ENCODE results near the gene FREM3. TPM values are rescaled to one million over a fixed set of nuclear protein-coding genes. Genes with fewer than 3 reads are reported as not detected.
A peak's percentile ranks its signal among the peaks of the same experiment; 100 is the strongest.

FREM3 gene
- total and polyA plus RNA-seq, 2 donors from 2014 or later, result 0.06 TPM; not detected in 1

GRCh38 chr4:143581331-143581946 is 119.0 kb downstream of the FREM3 start:
- TF ChIP-seq CTCF (IDR thresholded peaks at IDR 0.05; ENCODE audit: borderline replicate concordance, extremely low read depth, insufficient read depth), result no peak
- intact Hi-C loops (cut with DNase I), result no loop called here
- Histone ChIP-seq H3K36me3 (ENCODE audit: control insufficient read depth in 2 of 3, insufficient read depth in 3 of 3, low read length in 3 of 3) (no peaks in the 10 kb centered on the region), H3K4me3 (ENCODE audit: low read length in 3 of 3) (no peak overlapping the region), H3K4me1 (ENCODE audit: control insufficient read depth in 2 of 3, insufficient read depth in 2 of 3, low read depth in 1 of 3, low read length in 3 of 3) (no peaks in the 10 kb centered on the region), H3K27ac (ENCODE audit: low read depth in 2 of 2, low read length in 2 of 2) (no peak overlapping the region), H3K9ac (ENCODE audit: low read length in 3 of 3) (no peak overlapping the region), H3K27me3 (ENCODE audit: control insufficient read depth, insufficient read depth, low read length) (no peaks in the 10 kb centered on the region), H3K9me3 (ENCODE audit: control insufficient read depth in 2 of 3, insufficient read depth in 1 of 3, low read length in 3 of 3) (peaks cover 0 to 2% (median 0%) of the 10 kb centered on the region in 3 donors)
- FAIRE-seq (no peak), DNase-seq (no peak)

- FAIRE-seq (no peak), DNase-seq (no peak)
- no peak overlapping the region for H3K4me3 ChIP-seq (ENCODE audit: low read length in 3 of 3)
- H3K36me3 ChIP-seq (ENCODE audit: control insufficient read depth in 2 of 3, insufficient read depth in 3 of 3, low read length in 3 of 3), result no peaks in the 10 kb centered on the region
- H3K4me1 ChIP-seq (ENCODE audit: control insufficient read depth in 2 of 3, insufficient read depth in 2 of 3, low read depth in 1 of 3, low read length in 3 of 3), result no peaks in the 10 kb centered on the region
- H3K27me3 ChIP-seq (ENCODE audit: control insufficient read depth, insufficient read depth, low read length), result no peaks in the 10 kb centered on the region
- H3K9me3 ChIP-seq (ENCODE audit: control insufficient read depth in 2 of 3, insufficient read depth in 1 of 3, low read length in 3 of 3), result no peaks in the 10 kb centered on the region
- intact Hi-C loops (cut with DNase I), result no loop called here
- no peak overlapping the region for H3K27ac ChIP-seq (ENCODE audit: low read depth in 2 of 2, low read length in 2 of 2)
- H3K9ac ChIP-seq (ENCODE audit: low read length in 3 of 3), result no peak overlapping the region
- no peak for TF ChIP-seq CTCF (IDR thresholded peaks at IDR 0.05; ENCODE audit: borderline replicate concordance, extremely low read depth, insufficient read depth)
Measured at GRCh38 chr4:143575331-143575730, 125.1 kb downstream of the FREM3 start.

- H3K4me1 ChIP-seq (ENCODE audit: control insufficient read depth in 2 of 3, insufficient read depth in 2 of 3, low read depth in 1 of 3, low read length in 3 of 3), result peaks cover 0 to 4% (median 3%) of the 10 kb centered on the region in 3 donors
- no peaks in the 10 kb centered on the region for H3K9me3 ChIP-seq (ENCODE audit: control insufficient read depth in 2 of 3, insufficient read depth in 1 of 3, low read length in 3 of 3)
- TF ChIP-seq CTCF (IDR thresholded peaks at IDR 0.05; ENCODE audit: borderline replicate concordance, extremely low read depth, insufficient read depth), result no peak
- DNase-seq (no peak), FAIRE-seq (no peak)
- no peak overlapping the region for H3K4me3 ChIP-seq (ENCODE audit: low read length in 3 of 3)
- no peaks in the 10 kb centered on the region for H3K27me3 ChIP-seq (ENCODE audit: control insufficient read depth, insufficient read depth, low read length)
- H3K36me3 ChIP-seq (ENCODE audit: control insufficient read depth in 2 of 3, insufficient read depth in 3 of 3, low read length in 3 of 3), result no peaks in the 10 kb centered on the region
- intact Hi-C loops (cut with DNase I), result no loop called here
- no peak overlapping the region for H3K9ac ChIP-seq (ENCODE audit: low read length in 3 of 3)
- no peak overlapping the region for H3K27ac ChIP-seq (ENCODE audit: low read depth in 2 of 2, low read length in 2 of 2)
Measured at GRCh38 chr4:143564472-143564871, 136.0 kb downstream of the FREM3 start.

- H3K27me3 ChIP-seq (ENCODE audit: control insufficient read depth, insufficient read depth, low read length), result no peaks in the 10 kb centered on the region
- DNase-seq (peak in 1 of 5 donors; percentile 66), FAIRE-seq (no peak)
- no peak overlapping the region for H3K27ac ChIP-seq (ENCODE audit: low read depth in 2 of 2, low read length in 2 of 2)
- peak overlapping the region in 2 of 3 donors; percentile 49 to 93 for H3K9ac ChIP-seq (ENCODE audit: low read length in 3 of 3)
- intact Hi-C loops (cut with DNase I), result no loop called here
- H3K4me3 ChIP-seq (ENCODE audit: low read length in 3 of 3), result peak overlapping the region; percentile 81 to 94 (median 89)
- no peaks in the 10 kb centered on the region for H3K9me3 ChIP-seq (ENCODE audit: control insufficient read depth in 2 of 3, insufficient read depth in 1 of 3, low read length in 3 of 3)
- H3K36me3 ChIP-seq (ENCODE audit: control insufficient read depth in 2 of 3, insufficient read depth in 3 of 3, low read length in 3 of 3), result no peaks in the 10 kb centered on the region
- H3K4me1 ChIP-seq (ENCODE audit: control insufficient read depth in 2 of 3, insufficient read depth in 2 of 3, low read depth in 1 of 3, low read length in 3 of 3), result peaks cover 0 to 4% (median 3%) of the 10 kb centered on the region in 3 donors
- no peak for TF ChIP-seq CTCF (IDR thresholded peaks at IDR 0.05; ENCODE audit: borderline replicate concordance, extremely low read depth, insufficient read depth)
Measured at GRCh38 chr4:143559757-143560147, 140.7 kb downstream of the FREM3 start.
